Gastrocnemius medialis (tissue), 4 donors: Measurements from ENCODE around the gene KRTAP22-1.

Experiments
- POLR2A ChIP-seq, 2 donors: fragments of 450-650 bp; IDR thresholded peaks; one replicate each; pipeline ENCODE4 v1.6.1; 2017; ENCODE audit warnings: antibody characterized with exemption in 2 of 2, mild to moderate bottlenecking in 2 of 2, moderate library complexity in 2 of 2
- TF ChIP-seq, protein P1 (sequence below), 5 experiments: fragments of 450-650 bp in 3 of 5; fragments of 200-600 bp in 2 of 5; sonication (generic) in 2 of 5; IDR thresholded peaks in 4 of 5; conservative IDR thresholded peaks in 1 of 5; 1 replicate in 4 of 5; 2 replicates in 1 of 5; pipeline ENCODE4 v1.5.1; 2016 to 2019; ENCODE audit warnings: antibody characterized with exemption in 5 of 5, mild to moderate bottlenecking in 3 of 5, moderate library complexity in 3 of 5

DNA sequence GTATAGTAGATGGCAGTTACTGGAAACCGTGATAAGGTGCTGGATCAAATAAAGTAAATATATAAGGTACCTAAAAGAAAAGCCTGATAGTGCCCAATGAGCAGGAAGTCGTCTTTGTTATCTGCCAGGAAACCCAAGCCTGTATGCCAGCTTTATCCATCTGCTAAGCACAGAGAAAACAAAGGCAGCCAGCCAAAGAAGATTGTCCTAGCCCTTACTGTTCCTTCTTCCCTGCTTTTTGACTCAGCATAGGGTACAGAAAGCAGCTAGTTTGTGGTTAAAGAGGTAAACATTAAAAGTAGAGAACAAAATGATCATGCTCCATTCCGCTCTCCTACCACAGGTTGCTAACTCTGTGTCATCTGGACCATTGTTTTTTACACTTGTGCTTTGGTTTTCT lies 20.8 kb upstream of the KRTAP22-1 start:
- TF ChIP-seq, protein P1, sequence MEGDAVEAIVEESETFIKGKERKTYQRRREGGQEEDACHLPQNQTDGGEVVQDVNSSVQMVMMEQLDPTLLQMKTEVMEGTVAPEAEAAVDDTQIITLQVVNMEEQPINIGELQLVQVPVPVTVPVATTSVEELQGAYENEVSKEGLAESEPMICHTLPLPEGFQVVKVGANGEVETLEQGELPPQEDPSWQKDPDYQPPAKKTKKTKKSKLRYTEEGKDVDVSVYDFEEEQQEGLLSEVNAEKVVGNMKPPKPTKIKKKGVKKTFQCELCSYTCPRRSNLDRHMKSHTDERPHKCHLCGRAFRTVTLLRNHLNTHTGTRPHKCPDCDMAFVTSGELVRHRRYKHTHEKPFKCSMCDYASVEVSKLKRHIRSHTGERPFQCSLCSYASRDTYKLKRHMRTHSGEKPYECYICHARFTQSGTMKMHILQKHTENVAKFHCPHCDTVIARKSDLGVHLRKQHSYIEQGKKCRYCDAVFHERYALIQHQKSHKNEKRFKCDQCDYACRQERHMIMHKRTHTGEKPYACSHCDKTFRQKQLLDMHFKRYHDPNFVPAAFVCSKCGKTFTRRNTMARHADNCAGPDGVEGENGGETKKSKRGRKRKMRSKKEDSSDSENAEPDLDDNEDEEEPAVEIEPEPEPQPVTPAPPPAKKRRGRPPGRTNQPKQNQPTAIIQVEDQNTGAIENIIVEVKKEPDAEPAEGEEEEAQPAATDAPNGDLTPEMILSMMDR (IDR thresholded peaks at IDR 0.05 in 4 of 5, conservative IDR thresholded peaks at IDR 0.05 in 1 of 5): no peak
- TF ChIP-seq POLR2A (IDR thresholded peaks at IDR 0.05): no peak
